HFF-Myc (cell line): Measurements from ENCODE around the gene PSD4.

ENCODE experiments used
- DNase-seq: peaks from one replicate; pipeline ENCODE4 v3.0.0-alpha.2; 2011; ENCODE audit warnings: low read depth; ENCODE audit errors: extremely low read depth
- H3K4me3 ChIP-seq: replicated peaks from 2 replicates; pipeline ENCODE4 v1.5.1; 2011; ENCODE audit warnings: low read depth, mild to moderate bottlenecking, control low read depth, low read length
- TF ChIP-seq, protein P1 (sequence below): IDR thresholded peaks from 2 replicates; pipeline ENCODE4 v1.5.1; 2012; ENCODE audit warnings: mild to moderate bottlenecking, low read depth, low read length, control low read depth; ENCODE audit errors: missing control alignments

The PSD4 gene

DNA sequence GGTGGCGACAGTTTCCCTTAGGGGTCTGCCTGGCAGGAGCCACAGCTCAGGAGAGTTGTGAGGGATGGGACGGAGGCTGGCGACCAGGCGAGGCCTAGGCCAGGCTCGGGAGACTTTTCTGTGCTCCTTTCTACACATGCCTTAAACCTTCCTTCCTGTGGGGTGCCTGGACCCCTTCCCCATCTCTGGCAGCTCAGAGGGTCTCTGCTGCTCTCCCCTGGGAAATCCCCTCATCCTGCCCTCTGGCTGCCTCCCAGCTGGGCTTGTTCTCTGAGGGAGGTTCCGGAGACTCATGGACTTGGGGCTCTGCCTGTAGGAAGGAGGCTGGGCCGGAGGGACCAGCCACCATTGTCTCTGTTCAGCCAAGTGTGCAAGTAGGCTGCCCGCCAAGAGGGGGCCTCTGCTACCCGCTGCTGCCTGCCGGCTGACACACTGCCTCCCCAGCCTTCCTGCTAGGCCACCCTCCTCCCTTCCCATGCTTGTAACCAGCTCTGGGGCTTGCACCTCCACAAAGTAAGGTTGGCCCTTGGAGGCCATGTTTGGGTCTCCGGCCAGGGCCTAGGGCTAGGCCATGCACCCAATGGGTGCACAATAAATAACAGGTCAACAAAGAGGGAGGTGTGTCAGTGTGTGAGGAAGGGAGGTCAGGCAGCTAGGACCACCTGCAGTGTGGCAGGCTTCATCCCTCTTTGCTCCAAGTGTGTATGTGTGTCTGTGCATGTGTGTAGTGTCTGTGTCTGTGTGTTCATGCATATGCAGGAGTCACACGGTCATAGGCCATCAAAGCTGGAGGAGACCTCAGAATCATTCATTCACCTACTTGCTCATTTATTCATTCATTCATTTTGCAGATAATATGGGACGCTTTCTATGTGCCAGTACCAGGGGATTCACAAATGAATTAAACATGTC, 28.8 kb downstream of the PSD4 start:
- no peak for DNase-seq
- H3K4me3 ChIP-seq = no peak overlapping the region
- TF ChIP-seq, protein P1, sequence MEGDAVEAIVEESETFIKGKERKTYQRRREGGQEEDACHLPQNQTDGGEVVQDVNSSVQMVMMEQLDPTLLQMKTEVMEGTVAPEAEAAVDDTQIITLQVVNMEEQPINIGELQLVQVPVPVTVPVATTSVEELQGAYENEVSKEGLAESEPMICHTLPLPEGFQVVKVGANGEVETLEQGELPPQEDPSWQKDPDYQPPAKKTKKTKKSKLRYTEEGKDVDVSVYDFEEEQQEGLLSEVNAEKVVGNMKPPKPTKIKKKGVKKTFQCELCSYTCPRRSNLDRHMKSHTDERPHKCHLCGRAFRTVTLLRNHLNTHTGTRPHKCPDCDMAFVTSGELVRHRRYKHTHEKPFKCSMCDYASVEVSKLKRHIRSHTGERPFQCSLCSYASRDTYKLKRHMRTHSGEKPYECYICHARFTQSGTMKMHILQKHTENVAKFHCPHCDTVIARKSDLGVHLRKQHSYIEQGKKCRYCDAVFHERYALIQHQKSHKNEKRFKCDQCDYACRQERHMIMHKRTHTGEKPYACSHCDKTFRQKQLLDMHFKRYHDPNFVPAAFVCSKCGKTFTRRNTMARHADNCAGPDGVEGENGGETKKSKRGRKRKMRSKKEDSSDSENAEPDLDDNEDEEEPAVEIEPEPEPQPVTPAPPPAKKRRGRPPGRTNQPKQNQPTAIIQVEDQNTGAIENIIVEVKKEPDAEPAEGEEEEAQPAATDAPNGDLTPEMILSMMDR = no peak

DNA sequence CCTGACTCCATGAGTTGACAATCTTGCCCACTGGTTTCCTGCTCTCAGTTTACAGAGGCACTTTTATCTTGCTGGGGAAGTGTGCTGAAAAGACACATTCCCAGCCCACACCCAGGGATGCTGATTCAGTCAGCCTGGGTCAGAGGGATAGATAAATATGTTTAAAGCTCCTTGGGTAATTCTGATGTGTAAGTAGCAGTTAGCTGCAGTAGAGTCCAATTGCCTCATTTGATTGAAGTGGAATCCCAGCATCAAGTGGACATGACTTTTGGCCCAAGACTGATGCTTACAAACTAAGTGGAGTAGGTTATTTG, 29.4 kb downstream of the PSD4 start:
- H3K4me3 ChIP-seq = no peak overlapping the region
- TF ChIP-seq, protein P1 = no peak
- no peak for DNase-seq

DNA sequence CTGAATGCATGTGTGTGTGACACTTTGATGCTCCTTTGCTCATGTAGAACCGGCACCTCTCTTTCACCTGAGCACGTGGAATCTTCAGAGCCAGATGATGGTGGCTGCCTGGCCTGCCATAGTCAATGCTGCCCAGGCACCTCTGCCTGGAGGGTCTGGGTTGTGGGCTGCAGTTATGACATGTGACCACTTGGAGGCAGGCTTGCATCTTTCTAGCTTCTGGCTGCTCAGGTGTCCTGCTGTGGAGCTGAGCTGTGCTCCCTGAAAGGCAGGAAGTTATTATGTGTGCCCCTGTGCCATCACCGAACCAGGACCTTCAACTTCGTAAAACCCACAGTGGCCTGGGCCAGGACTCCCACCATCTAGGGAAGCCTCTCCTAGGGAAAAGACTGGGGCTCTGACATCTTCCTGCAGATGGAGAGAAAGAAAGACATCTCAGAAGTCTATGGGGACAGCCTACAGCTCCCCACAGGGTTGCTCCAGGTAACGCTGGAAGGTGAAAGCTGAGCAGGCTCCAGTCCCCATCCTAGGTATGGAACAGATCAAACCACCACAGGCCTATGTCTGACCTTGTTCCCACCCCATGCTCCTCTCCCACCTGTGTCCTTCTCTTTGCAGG, 30.2 kb downstream of the PSD4 start:
- TF ChIP-seq, protein P1 = peak; percentile 86
- DNase-seq = peak; percentile 63
- H3K4me3 ChIP-seq = no peak overlapping the region

DNA sequence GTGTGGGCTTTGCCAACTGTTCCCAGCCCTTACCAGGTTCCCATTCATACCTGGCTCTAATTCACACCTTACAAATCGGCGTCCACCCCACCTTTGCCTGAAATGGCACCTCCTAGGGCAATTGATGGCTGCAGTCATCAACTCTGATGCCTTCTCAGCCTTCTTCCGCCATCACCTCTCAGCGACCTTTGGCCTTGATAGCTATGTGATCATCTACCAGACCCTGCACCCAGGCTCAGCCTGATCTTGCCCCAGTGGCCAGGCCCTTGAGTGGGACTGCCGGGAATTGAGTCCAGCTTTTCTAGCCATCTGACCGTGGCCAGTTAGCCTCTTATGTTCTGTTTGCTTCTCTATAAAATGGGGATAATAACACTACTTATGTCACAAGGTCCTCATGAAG, 32.5 kb downstream of the PSD4 start:
- TF ChIP-seq, protein P1 = no peak
- no peak overlapping the region for H3K4me3 ChIP-seq
- DNase-seq = no peak

DNA sequence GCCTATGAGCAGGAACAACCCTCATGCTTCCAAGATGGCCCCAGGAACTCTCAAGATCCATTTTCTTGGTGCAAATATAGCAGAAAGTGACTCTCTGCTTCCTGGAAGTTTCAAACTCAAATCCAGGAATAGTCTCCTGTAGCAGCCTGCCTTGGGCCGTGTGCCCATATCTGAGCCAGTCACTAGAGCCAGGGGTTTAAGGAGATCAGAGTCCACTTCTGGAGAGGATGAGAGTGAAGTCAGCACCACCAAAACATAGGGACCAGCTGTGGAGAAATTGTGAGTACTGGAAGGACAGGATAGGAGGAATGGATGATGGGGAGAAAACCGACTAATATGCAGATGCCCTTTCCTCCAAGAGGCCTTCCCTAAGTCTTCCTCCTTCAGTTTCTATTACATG, 33.2 kb downstream of the PSD4 start:
- DNase-seq = no peak
- H3K4me3 ChIP-seq = no peak overlapping the region
- TF ChIP-seq, protein P1 = no peak

DNA sequence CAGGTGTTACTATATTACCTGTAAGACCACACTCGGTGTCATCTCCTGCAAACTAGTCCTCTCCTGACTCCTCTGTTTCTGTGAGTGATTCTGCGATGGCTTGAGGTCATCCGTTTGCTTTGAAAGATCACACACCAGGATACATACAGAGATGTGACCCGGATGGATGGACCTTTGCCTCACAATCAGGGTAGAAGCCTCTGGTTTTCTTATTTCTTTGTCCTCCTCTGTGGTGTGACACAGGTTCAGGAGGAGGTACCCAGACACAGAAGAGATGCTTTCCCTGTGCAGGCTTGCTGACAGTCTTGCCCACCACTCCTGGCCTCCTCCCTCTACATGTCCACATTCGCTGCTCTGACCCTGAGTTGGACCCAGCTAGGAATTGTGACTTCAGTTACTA, 34.6 kb downstream of the PSD4 start:
- TF ChIP-seq, protein P1 = no peak
- no peak for DNase-seq
- no peak overlapping the region for H3K4me3 ChIP-seq
